GM10266 (cell line): ENCODE results near the gene BHLHA9.
"Not testable (repeated sequence)": the region's sequence is repeated elsewhere in the genome, so short reads cannot be mapped to it uniquely, and the experiment has no call there.

Experiments used
- DNase-seq: peaks from one replicate; pipeline ENCODE4 v3.0.0; 2012; ENCODE audit errors: extremely low spot score
- TF ChIP-seq, protein P1 (sequence below): IDR thresholded peaks from 2 replicates; pipeline ENCODE4 v1.5.1; 2012; ENCODE audit warnings: mild to moderate bottlenecking, low read depth; ENCODE audit not compliant: control insufficient read depth, insufficient read depth; ENCODE audit errors: missing control alignments

The BHLHA9 gene

GRCh38 chr17:1299552-1300370 is 29.5 kb downstream of the BHLHA9 start:
- DNase-seq = no peak

GRCh38 chr17:1300371-1300905 is 30.2 kb downstream of the BHLHA9 start:
- DNase-seq = no peak
- TF ChIP-seq, protein P1, sequence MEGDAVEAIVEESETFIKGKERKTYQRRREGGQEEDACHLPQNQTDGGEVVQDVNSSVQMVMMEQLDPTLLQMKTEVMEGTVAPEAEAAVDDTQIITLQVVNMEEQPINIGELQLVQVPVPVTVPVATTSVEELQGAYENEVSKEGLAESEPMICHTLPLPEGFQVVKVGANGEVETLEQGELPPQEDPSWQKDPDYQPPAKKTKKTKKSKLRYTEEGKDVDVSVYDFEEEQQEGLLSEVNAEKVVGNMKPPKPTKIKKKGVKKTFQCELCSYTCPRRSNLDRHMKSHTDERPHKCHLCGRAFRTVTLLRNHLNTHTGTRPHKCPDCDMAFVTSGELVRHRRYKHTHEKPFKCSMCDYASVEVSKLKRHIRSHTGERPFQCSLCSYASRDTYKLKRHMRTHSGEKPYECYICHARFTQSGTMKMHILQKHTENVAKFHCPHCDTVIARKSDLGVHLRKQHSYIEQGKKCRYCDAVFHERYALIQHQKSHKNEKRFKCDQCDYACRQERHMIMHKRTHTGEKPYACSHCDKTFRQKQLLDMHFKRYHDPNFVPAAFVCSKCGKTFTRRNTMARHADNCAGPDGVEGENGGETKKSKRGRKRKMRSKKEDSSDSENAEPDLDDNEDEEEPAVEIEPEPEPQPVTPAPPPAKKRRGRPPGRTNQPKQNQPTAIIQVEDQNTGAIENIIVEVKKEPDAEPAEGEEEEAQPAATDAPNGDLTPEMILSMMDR = no peak

More at GRCh38 chr17:1299552-1300370, 29.5 kb downstream of the BHLHA9 start:
- TF ChIP-seq, protein P1 = no peak

DNA sequence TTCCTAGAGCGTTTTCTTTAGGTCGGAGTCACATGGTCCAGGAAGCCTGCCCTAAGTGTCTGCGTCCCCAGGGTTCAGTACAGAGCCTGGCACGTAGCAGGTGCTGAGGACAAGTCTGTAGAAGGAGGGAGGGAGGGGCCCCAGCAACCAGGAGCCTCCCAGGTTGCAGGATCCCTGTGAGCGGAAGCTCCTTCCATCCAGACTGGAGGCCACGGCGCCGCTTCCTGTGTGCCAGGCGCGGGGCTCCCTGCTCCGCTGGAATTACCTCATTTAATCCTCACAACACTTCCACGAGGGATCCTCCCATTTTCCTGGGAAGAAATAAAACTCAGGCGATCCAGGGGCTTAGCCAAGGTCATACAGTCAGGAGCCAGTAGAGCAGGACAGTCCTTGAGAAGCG is 31.3 kb downstream of the BHLHA9 start:
- DNase-seq = no peak
- TF ChIP-seq, protein P1 = no peak

DNA sequence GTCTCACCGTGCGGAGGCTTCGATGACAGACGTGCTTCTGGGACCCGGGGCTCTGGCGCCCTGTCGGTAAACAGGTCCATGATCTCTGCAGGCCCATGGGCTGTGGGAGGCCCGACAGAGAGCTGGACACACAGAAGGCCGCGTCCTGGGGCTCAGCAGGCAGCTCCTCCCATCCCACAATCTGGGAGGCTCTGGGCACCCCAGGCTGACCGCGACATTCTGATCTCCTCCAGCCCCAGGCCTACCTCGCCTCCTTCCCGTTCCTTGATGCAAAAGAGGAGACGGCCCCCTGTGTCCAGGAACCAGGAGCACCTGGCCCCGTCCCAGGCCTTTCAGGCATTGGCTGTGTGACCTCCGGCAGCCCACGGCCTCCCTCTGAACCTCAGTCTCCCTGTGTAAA is 32.5 kb downstream of the BHLHA9 start:
- TF ChIP-seq, protein P1 = no peak
- DNase-seq = no peak

- DNase-seq = no peak
- TF ChIP-seq, protein P1 = no peak
Measured at GRCh38 chr17:1304522-1304921, 34.3 kb downstream of the BHLHA9 start.

DNA sequence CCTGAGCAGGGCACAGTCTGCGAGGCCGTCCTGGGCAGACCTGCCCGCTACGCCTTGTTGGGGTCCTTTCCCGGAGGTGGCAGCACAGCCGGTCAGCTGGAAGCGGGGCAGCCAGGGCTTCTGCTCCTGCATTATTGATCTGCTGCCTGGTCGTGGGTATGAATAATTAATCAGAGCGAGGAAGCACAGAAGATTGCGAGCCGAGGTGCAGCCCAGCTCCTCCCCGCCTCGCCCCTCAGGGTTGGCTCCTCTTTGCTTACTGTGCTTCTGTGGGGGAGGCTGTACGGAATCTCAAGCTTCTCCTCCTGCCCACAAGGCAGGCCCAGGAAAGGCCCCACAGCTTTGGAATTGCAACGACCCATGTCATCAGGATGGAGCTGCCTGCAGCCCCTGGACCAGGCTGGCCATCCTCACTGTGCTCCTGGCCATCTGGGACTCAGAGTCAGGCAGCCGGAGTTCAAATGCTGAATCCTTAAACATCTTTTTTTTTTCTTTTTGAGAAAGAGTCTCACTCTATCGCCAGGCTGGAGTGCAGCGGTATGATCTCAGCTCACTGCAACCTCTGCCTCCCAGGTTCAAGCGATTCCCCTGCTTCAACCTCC is 34.8 kb downstream of the BHLHA9 start:
- no peak for DNase-seq
- TF ChIP-seq, protein P1 = no peak

GRCh38 chr17:1307829-1308228 is 37.6 kb downstream of the BHLHA9 start:
- DNase-seq = not testable (repeated sequence)
